ENCODE results near the gene UBE2Q2.

UBE2Q2 gene

GRCh38 chr15:75828429-75828828, 14.8 kb upstream of the UBE2Q2 start:
- Histone ChIP-seq H4K20me1 (ENCODE audit: insufficient read depth, low read length) (no peaks in the 10 kb centered on the region), H3K4me1 (ENCODE audit: insufficient read depth, low read length, severe bottlenecking) (no peaks in the 10 kb centered on the region), H3K9me3 (ENCODE audit: low read length) (no peaks in the 10 kb centered on the region), H3K27me3 (ENCODE audit: insufficient read depth, low read length) (no peaks in the 10 kb centered on the region), H3K36me3 (ENCODE audit: insufficient read depth, low read length) (no peaks in the 10 kb centered on the region), H3K4me2 (ENCODE audit: low read length) (no peak overlapping the region), H3K4me3 (ENCODE audit: low read depth, low read length, poor library complexity, severe bottlenecking) (no peak overlapping the region), H3F3A (ENCODE audit: insufficient read depth, low read length) (no peaks in the 10 kb centered on the region), H3K27ac (ENCODE audit: low read depth, low read length, poor library complexity, severe bottlenecking) (no peak overlapping the region), H3K9ac (ENCODE audit: low read length) (no peak overlapping the region), H3K9me2 (ENCODE audit: low read depth, low read length) (no peaks in the 10 kb centered on the region), H2AFZ (ENCODE audit: low read length) (no peak overlapping the region), H3K79me2 (ENCODE audit: insufficient read depth, low read length) (no peaks in the 10 kb centered on the region)
- TF ChIP-seq EZH2 (IDR thresholded peaks at IDR 0.05; ENCODE audit: borderline replicate concordance, low read length): no peak
- no peak for TF ChIP-seq CTCF (IDR thresholded peaks at IDR 0.05; ENCODE audit: low read length)

- no peaks in the 10 kb centered on the region for H3K9me2 ChIP-seq (ENCODE audit: low read depth, low read length)
- H3K4me2 ChIP-seq (ENCODE audit: low read length): no peak overlapping the region
- no peak overlapping the region for H3K27ac ChIP-seq (ENCODE audit: low read depth, low read length, poor library complexity, severe bottlenecking)
- no peaks in the 10 kb centered on the region for H3K4me1 ChIP-seq (ENCODE audit: insufficient read depth, low read length, severe bottlenecking)
- H3K4me3 ChIP-seq (ENCODE audit: low read depth, low read length, poor library complexity, severe bottlenecking): no peak overlapping the region
- H3K79me2 ChIP-seq (ENCODE audit: insufficient read depth, low read length): no peaks in the 10 kb centered on the region
- H3K27me3 ChIP-seq (ENCODE audit: insufficient read depth, low read length): no peaks in the 10 kb centered on the region
- TF ChIP-seq CTCF (IDR thresholded peaks at IDR 0.05; ENCODE audit: low read length): no peak
- no peak for TF ChIP-seq EZH2 (IDR thresholded peaks at IDR 0.05; ENCODE audit: borderline replicate concordance, low read length)
- H3K9me3 ChIP-seq (ENCODE audit: low read length): no peaks in the 10 kb centered on the region
- H3K9ac ChIP-seq (ENCODE audit: low read length): no peak overlapping the region
- H3K36me3 ChIP-seq (ENCODE audit: insufficient read depth, low read length): no peaks in the 10 kb centered on the region
- H3F3A ChIP-seq (ENCODE audit: insufficient read depth, low read length): no peaks in the 10 kb centered on the region
- no peak overlapping the region for H2AFZ ChIP-seq (ENCODE audit: low read length)
- H4K20me1 ChIP-seq (ENCODE audit: insufficient read depth, low read length): no peaks in the 10 kb centered on the region
Measured at GRCh38 chr15:75830910-75831805, 12.1 kb upstream of the UBE2Q2 start.

GRCh38 chr15:75831806-75832102, 11.5 kb upstream of the UBE2Q2 start:
- H3F3A ChIP-seq (ENCODE audit: insufficient read depth, low read length): no peaks in the 10 kb centered on the region
- H3K36me3 ChIP-seq (ENCODE audit: insufficient read depth, low read length): no peaks in the 10 kb centered on the region
- H3K27ac ChIP-seq (ENCODE audit: low read depth, low read length, poor library complexity, severe bottlenecking): no peak overlapping the region
- H3K79me2 ChIP-seq (ENCODE audit: insufficient read depth, low read length): no peaks in the 10 kb centered on the region
- H4K20me1 ChIP-seq (ENCODE audit: insufficient read depth, low read length): no peaks in the 10 kb centered on the region
- H3K4me3 ChIP-seq (ENCODE audit: low read depth, low read length, poor library complexity, severe bottlenecking): no peak overlapping the region
- no peak overlapping the region for H3K4me2 ChIP-seq (ENCODE audit: low read length)
- H2AFZ ChIP-seq (ENCODE audit: low read length): no peak overlapping the region
- H3K9me2 ChIP-seq (ENCODE audit: low read depth, low read length): no peaks in the 10 kb centered on the region
- no peak overlapping the region for H3K9ac ChIP-seq (ENCODE audit: low read length)
- TF ChIP-seq EZH2 (IDR thresholded peaks at IDR 0.05; ENCODE audit: borderline replicate concordance, low read length): no peak
- H3K27me3 ChIP-seq (ENCODE audit: insufficient read depth, low read length): no peaks in the 10 kb centered on the region
- H3K4me1 ChIP-seq (ENCODE audit: insufficient read depth, low read length, severe bottlenecking): no peaks in the 10 kb centered on the region
- H3K9me3 ChIP-seq (ENCODE audit: low read length): no peaks in the 10 kb centered on the region

GRCh38 chr15:75832114-75832513, 11.1 kb upstream of the UBE2Q2 start:
- Histone ChIP-seq H2AFZ (ENCODE audit: low read length) (no peak overlapping the region), H3K27ac (ENCODE audit: low read depth, low read length, poor library complexity, severe bottlenecking) (no peak overlapping the region)

More at GRCh38 chr15:75832114-75832513, 11.1 kb upstream of the UBE2Q2 start:
- Histone ChIP-seq H3K4me1 (ENCODE audit: insufficient read depth, low read length, severe bottlenecking) (no peaks in the 10 kb centered on the region), H3F3A (ENCODE audit: insufficient read depth, low read length) (no peaks in the 10 kb centered on the region), H4K20me1 (ENCODE audit: insufficient read depth, low read length) (no peaks in the 10 kb centered on the region), H3K9ac (ENCODE audit: low read length) (no peak overlapping the region), H3K36me3 (ENCODE audit: insufficient read depth, low read length) (no peaks in the 10 kb centered on the region), H3K79me2 (ENCODE audit: insufficient read depth, low read length) (no peaks in the 10 kb centered on the region), H3K4me2 (ENCODE audit: low read length) (no peak overlapping the region), H3K9me3 (ENCODE audit: low read length) (no peaks in the 10 kb centered on the region), H3K9me2 (ENCODE audit: low read depth, low read length) (no peaks in the 10 kb centered on the region), H3K27me3 (ENCODE audit: insufficient read depth, low read length) (no peaks in the 10 kb centered on the region), H3K4me3 (ENCODE audit: low read depth, low read length, poor library complexity, severe bottlenecking) (no peak overlapping the region)
- TF ChIP-seq CTCF (IDR thresholded peaks at IDR 0.05; ENCODE audit: low read length): no peak
- no peak for TF ChIP-seq EZH2 (IDR thresholded peaks at IDR 0.05; ENCODE audit: borderline replicate concordance, low read length)
